ENCODE data around the gene FBXO9.

The FBXO9 gene

DNA sequence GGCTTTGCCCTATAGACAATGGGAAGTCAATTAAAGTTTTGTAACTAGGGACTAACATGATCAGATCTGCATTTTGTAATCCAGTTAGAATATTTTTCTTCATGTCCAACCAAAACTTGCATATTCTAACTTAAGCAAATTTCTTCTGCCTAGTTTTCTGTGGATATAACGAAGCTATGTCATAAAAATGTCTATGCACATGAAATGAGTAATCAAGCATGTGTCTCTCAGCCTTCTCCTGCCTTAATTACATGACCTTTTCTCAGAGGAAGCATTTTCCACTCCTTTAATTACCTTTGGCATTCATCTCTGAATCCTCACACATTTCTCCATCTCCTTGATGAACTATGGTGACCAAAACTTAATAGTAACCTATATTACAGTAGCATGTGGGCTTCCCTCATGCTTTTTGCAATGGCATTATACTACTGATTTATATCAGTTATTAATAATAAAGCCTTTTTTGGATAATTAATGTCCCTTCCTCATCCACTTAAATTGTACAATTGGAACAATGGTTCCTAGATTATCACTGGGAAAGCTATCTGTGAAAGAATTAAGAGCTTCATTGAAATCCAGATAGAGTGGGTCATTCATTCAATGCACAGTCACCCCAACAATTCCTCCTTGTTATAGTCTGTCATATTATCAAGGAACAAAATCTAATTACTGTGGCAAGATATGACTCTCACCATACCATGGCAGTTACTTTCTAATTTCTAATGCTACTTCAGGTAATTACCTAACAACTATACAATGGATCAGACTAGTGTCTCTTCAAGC, 19.1 kb upstream of the FBXO9 start:
- TF ChIP-seq, protein P1, sequence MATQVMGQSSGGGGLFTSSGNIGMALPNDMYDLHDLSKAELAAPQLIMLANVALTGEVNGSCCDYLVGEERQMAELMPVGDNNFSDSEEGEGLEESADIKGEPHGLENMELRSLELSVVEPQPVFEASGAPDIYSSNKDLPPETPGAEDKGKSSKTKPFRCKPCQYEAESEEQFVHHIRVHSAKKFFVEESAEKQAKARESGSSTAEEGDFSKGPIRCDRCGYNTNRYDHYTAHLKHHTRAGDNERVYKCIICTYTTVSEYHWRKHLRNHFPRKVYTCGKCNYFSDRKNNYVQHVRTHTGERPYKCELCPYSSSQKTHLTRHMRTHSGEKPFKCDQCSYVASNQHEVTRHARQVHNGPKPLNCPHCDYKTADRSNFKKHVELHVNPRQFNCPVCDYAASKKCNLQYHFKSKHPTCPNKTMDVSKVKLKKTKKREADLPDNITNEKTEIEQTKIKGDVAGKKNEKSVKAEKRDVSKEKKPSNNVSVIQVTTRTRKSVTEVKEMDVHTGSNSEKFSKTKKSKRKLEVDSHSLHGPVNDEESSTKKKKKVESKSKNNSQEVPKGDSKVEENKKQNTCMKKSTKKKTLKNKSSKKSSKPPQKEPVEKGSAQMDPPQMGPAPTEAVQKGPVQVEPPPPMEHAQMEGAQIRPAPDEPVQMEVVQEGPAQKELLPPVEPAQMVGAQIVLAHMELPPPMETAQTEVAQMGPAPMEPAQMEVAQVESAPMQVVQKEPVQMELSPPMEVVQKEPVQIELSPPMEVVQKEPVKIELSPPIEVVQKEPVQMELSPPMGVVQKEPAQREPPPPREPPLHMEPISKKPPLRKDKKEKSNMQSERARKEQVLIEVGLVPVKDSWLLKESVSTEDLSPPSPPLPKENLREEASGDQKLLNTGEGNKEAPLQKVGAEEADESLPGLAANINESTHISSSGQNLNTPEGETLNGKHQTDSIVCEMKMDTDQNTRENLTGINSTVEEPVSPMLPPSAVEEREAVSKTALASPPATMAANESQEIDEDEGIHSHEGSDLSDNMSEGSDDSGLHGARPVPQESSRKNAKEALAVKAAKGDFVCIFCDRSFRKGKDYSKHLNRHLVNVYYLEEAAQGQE (IDR thresholded peaks at IDR 0.05; ENCODE audit: insufficient read depth in 1 of 2, low read depth in 2 of 2, low read length in 2 of 2) = no peak
- no peak for TF ChIP-seq SIN3A (IDR thresholded peaks at IDR 0.05; ENCODE audit: borderline replicate concordance, insufficient read depth, low read length)
- no peak for TF ChIP-seq POLR2AphosphoS5 (IDR thresholded peaks at IDR 0.05; ENCODE audit: low read depth, low read length)
- TF ChIP-seq TAF1 (IDR thresholded peaks at IDR 0.05; ENCODE audit: borderline replicate concordance, insufficient read depth, low read length) = no peak

DNA sequence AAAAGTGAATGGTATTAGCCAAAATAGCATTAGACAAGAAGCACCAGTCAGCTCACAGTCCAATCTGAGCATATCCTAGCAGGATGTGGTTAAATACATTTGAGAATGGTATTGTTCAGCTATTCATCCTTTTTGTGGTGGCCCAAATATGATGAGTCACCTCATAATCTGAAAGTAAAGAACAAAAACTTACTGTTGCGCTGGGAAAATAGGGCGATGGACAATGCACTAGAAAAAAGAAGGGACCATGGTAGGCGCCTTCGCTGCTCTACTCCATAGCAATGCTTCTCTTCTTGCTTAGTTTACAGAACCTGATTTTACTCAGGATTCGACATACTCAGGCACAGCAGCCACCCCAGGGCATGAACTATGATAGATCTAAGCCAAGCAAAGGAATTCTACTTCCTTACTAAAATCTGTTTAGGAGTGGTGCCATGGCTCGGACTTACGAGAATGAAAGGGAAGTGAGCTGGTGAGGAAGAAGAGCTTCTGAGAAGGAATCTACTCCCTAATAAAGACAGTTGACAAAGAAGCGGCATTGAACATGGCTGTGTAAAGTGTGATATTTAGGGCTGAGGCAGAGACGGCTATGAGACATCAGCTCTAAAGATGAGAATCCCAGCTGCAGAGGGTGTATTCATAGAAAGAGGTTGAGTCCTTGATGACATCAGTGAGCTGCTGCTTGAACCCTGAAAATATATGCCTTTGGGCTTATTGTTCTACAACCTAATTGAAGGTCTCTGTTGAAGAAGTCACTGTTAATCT, 16.6 kb upstream of the FBXO9 start:
- TF ChIP-seq POLR2AphosphoS5 (IDR thresholded peaks at IDR 0.05; ENCODE audit: low read depth, low read length) (no peak), SIN3A (IDR thresholded peaks at IDR 0.05; ENCODE audit: borderline replicate concordance, insufficient read depth, low read length) (no peak), TAF1 (IDR thresholded peaks at IDR 0.05; ENCODE audit: borderline replicate concordance, insufficient read depth, low read length) (no peak)
- TF ChIP-seq, protein P1 (IDR thresholded peaks at IDR 0.05; ENCODE audit: insufficient read depth in 1 of 2, low read depth in 2 of 2, low read length in 2 of 2) = no peak

DNA sequence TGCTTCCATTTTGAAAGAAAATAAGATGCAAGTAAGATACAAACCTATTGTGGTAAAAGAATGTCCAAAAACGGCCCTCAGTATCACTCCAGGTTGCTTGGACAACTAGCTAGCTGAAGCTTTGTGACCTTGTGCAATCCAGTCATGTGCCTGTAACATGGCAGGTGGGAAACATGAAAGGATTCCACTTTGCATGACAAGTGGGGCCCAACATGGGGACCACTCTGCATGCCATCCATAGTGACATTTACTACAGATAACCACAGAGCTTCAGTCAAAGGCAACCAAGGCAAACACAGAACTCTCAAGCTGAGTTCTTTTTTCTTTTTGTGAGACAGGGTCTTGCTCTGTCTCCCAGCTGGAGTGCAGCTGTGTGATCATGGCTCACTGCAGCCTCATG, 15.8 kb upstream of the FBXO9 start:
- TF ChIP-seq TAF1 (IDR thresholded peaks at IDR 0.05; ENCODE audit: borderline replicate concordance, insufficient read depth, low read length) = no peak
- no peak for TF ChIP-seq SIN3A (IDR thresholded peaks at IDR 0.05; ENCODE audit: borderline replicate concordance, insufficient read depth, low read length)

DNA sequence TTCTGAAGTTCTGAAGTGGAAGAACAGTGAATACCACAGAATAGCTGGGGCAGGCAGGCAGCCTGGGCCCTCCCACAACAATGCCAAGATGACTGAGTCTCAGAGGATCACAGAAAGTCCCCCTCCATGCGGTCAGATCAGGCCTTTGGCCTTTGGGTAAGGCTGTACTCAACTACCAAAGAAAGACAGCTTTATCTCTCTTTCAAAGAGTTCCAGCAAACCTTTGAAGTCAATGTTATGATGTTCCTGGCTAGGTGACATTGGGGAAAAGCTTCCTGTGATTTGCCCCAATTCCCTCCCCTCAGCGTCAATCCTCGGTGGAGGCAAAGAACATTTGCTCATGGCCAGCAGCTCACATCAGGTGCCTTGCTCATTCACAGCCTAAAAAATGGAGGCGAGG, 10.7 kb upstream of the FBXO9 start:
- no peak for TF ChIP-seq FOXP2 (optimal IDR thresholded peaks at IDR 0.05; ENCODE audit: borderline replicate concordance, extremely low read depth, extremely low read length, insufficient read depth)
- no peak for TF ChIP-seq POLR2AphosphoS5 (IDR thresholded peaks at IDR 0.05; ENCODE audit: low read depth, low read length)
- TF ChIP-seq, protein P1 (IDR thresholded peaks at IDR 0.05; ENCODE audit: insufficient read depth in 1 of 2, low read depth in 2 of 2, low read length in 2 of 2) = no peak
- no peak for TF ChIP-seq TAF1 (IDR thresholded peaks at IDR 0.05; ENCODE audit: borderline replicate concordance, insufficient read depth, low read length)
- no peak for TF ChIP-seq SIN3A (IDR thresholded peaks at IDR 0.05; ENCODE audit: borderline replicate concordance, insufficient read depth, low read length)

DNA sequence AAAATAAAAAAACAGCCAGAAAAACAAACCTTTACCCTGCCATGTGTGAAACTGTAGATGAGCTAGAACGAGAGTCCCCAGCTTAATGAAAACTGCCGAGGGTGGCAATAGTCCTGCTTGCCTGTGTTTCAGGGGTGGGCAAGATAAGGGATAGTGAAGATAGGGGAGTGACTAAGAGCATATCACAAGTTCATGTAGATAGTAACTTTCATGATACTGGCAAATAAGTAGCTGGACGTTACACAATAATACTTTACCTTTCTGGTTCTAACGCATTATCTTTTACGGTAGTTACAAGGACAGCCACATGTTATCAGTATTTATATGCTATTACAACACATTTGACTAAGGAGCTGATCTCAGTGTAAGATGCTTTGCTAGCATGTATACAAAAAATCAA, 9.3 kb upstream of the FBXO9 start:
- TF ChIP-seq SIN3A (IDR thresholded peaks at IDR 0.05; ENCODE audit: borderline replicate concordance, insufficient read depth, low read length) (no peak), POLR2AphosphoS5 (IDR thresholded peaks at IDR 0.05; ENCODE audit: low read depth, low read length) (no peak), TAF1 (IDR thresholded peaks at IDR 0.05; ENCODE audit: borderline replicate concordance, insufficient read depth, low read length) (no peak)

DNA sequence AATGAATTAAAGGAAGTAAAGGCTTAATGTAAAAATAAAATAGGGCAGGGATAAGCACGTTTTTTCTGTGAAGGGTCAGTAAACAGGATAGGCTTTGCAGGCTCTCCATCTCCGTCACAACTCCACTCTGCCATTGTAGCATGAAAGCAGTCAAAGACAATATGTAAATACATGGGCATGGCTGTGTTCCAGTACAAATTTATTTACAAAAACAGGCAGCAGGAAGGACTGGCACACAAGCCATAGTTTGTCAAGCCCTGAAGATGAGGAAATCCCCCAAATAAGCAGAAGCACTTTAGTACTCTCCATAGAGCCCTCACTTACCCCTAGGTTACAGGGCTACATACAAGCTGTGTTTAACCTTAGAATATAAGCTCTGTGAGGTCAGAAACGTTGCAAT, 8.9 kb upstream of the FBXO9 start:
- TF ChIP-seq SIN3A (IDR thresholded peaks at IDR 0.05; ENCODE audit: borderline replicate concordance, insufficient read depth, low read length) = no peak
- TF ChIP-seq POLR2AphosphoS5 (IDR thresholded peaks at IDR 0.05; ENCODE audit: low read depth, low read length) = no peak
- TF ChIP-seq FOXP2 (optimal IDR thresholded peaks at IDR 0.05; ENCODE audit: borderline replicate concordance, extremely low read depth, extremely low read length, insufficient read depth) = no peak
- TF ChIP-seq TAF1 (IDR thresholded peaks at IDR 0.05; ENCODE audit: borderline replicate concordance, insufficient read depth, low read length) = no peak
- TF ChIP-seq, protein P1 (IDR thresholded peaks at IDR 0.05; ENCODE audit: insufficient read depth in 1 of 2, low read depth in 2 of 2, low read length in 2 of 2) = no peak

Data from PFSK-1 (cell line).